GM12872 (cell line): Measurements from ENCODE around the gene SIK3.

Experiments used
- TF ChIP-seq, protein P1 (sequence below): IDR thresholded peaks from 3 replicates; pipeline ENCODE4 v1.5.1; 2011; ENCODE audit warnings: low read depth, mild to moderate bottlenecking, low read length, moderate library complexity; ENCODE audit not compliant: insufficient read depth

SIK3 gene

DNA sequence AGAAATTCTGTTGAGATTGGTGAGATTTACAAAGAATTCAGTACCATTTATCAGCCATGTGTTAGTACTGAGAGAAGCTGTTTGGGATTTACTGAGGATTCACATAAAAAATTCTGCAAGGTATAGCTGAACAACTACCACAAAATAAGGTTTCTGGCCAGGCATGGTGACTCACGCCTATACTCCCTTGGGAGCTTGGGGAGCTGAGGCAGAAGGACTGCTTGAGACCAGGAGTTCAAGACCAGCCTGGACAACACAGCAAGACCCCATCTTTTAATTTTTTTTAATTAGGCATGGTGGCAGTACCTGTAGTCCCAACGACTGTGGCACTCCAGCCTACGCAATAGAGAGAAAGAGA, 86.7 kb downstream of the SIK3 start:
- TF ChIP-seq, protein P1, sequence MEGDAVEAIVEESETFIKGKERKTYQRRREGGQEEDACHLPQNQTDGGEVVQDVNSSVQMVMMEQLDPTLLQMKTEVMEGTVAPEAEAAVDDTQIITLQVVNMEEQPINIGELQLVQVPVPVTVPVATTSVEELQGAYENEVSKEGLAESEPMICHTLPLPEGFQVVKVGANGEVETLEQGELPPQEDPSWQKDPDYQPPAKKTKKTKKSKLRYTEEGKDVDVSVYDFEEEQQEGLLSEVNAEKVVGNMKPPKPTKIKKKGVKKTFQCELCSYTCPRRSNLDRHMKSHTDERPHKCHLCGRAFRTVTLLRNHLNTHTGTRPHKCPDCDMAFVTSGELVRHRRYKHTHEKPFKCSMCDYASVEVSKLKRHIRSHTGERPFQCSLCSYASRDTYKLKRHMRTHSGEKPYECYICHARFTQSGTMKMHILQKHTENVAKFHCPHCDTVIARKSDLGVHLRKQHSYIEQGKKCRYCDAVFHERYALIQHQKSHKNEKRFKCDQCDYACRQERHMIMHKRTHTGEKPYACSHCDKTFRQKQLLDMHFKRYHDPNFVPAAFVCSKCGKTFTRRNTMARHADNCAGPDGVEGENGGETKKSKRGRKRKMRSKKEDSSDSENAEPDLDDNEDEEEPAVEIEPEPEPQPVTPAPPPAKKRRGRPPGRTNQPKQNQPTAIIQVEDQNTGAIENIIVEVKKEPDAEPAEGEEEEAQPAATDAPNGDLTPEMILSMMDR = no peak

DNA sequence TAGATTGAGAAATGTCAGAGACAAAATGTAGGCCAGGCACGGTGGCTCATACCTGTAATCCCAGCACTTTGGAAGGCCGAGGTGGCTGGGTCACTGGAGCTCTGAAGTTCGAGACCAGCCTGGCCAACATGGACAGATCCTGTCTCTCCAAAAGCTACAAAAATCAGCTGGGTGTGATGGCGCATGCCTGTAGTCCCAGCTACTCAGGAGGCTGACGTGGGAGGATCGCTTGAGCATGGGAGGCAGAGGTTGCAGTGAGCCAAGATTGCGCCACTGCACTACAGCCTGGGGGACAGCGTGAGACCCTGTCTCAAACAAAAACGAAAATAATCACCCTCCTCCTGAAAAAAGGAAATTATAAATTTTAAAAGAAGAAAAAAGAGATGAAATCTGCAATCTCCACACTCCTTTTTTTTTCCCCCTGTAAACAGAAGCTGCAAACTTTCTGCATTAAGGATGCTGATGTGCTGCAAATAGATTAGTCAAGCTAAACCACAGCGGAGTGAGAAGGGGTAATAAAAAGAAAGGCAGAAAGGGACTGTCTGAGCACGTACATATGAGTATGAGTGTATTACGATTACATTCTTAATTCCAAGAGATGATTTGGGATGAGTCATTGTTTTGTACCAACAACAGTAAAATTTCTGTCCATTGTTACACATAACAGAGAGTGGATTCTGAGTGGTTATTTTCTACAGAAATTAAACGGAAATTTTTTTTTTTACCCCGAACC, 87.3 kb downstream of the SIK3 start:
- TF ChIP-seq, protein P1 = no peak

DNA sequence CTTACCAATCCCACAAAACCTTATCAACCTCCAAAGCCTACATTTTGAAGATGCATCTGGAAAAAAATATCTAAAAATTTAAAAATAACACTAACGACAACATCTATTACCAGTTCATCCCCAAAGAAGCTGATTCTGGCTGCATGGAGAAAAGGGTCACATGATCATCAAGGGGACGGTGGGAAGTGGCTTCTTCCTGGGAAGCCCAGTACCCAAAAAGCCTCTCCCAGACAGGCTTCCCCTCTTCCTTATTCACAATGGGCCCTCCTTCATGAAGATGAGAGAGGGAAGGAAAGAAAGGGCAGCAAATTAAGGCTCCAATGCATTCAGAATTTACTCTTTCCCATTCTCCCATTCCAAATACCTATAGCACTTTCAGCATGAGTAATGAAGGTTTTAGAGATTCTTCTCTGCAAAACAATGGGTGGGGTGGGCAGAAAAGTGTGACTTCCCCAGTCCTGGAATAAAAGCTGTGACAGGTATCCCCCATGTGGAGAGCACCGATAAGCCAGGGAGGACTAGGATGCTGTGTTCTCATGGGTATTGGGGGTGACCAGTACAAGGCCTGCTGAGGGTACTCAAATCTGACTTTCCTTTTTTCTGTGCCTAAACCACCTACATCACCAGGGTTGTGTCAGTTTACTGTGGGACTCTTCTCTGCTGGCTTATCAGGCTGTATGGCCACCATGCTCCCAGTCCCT, 88.2 kb downstream of the SIK3 start:
- TF ChIP-seq, protein P1 = no peak

DNA sequence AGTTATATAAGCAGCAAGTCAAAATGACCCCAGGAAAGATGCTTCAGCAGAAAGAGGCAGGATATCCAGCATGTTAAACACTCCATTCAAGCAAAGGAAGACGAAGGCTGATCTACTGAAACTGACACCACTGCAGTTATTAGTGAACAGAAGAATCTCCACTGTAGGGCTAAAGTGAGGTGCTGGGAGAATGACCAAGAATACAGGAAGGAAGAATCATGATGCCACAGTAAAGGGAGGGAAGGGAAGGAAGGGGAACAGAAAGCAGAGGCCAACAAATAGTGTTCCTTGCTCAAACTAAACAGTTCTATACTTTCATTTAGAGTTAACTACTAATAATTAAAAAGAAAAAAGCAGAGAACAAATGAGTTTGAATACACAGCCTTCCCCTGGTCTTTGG, 92.5 kb downstream of the SIK3 start:
- TF ChIP-seq, protein P1 = no peak

DNA sequence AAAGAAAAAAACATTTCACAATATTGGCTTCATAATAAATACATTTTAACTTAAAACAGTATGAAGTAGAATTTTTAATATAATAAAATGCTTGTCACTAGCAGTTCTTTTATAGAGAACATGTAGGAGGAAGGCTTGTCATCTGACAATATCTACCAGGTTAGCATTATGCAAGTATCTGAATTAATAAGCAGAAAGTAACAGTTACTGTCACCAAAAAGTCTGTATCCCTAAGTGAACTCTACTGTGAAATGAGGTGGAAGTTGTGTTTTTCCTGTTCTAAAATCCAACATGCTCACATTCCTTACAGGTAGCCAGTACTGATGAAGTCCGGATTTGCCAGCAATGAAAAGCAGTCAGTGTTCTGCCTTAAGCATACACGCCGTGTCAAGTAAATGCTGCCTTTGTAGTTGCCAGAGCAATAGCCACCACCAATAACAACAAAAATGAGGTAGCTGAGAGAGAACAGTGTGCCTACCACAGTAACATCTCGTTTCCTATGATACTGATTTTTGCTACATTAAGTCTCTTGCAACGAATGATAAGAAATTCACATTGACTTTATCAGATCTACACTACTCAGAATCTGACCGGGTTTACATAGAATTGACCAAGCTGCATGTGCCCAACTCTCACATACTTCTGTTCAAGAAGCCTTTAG, 95.5 kb downstream of the SIK3 start:
- TF ChIP-seq, protein P1 = no peak

DNA sequence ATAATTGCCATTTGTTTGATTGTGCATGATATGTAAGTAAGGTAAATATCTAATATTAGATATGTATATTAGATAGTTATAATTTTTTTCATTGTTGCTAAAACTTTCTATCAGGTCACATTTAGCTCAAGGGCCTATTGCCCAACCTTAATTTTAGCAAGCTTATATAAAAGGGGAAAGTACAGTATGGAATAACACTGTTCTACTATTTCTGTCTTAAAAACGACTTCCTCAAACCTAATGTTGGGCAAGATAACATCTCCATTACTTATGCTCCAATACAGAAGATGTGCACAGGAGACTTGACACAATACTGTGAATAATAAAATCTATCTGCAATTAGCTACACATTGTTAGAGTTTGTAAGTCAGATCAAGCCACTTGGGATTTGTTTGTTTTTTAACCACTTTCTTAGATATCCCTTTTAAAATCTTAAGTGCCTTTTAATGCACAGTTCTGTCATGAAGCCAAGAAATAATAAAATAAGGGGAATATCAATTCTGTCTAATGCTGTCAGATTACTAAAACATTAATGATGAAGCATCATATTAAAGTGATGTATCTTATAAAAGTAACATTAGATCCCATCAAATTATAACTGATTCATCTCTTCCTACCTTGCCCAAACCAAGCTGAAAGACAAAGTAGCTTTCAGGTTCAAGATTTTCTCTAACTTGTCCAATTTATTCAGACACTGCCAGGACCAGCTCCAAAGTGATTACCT, 98.1 kb downstream of the SIK3 start:
- TF ChIP-seq, protein P1 = no peak

DNA sequence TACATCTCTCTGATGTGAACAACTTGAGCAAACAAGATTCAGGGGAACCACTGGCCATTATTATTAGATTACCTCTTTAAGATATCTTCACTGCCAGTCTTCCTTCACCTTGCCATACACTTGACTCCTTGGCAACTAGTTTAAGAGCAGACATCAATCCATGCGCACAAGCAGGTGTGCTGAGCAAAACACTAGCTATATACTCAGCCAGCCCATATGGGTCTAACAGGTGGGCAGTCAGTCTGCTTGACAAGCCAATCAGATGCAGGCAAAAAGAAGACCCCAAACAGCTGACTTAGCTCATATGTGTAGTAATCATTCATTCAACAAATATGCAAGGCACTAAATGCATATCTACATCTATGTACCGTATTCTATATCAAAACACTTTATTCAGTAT, 101.2 kb downstream of the SIK3 start:
- TF ChIP-seq, protein P1 = no peak
